Stomach (tissue), 4 donors: Measurements from ENCODE around the gene NOTCH3.

Source experiments
- POLR2A ChIP-seq, 4 donors: fragments of 450-650 bp; IDR thresholded peaks; one replicate each; pipeline ENCODE4 v1.6.1; 2016; ENCODE audit warnings: antibody characterized with exemption in 4 of 4, control low read depth in 2 of 4, mild to moderate bottlenecking in 1 of 4, moderate library complexity in 1 of 4
- TF ChIP-seq, protein P1 (sequence below), 7 experiments: fragments of 450-650 bp in 4 of 7; fragments of 200-600 bp in 3 of 7; sonication (generic) in 3 of 7; IDR thresholded peaks; one replicate each; pipeline ENCODE4 v1.5.1; 2016 to 2019; ENCODE audit warnings: antibody characterized with exemption in 7 of 7, control low read depth in 2 of 7, mild to moderate bottlenecking in 1 of 7

DNA sequence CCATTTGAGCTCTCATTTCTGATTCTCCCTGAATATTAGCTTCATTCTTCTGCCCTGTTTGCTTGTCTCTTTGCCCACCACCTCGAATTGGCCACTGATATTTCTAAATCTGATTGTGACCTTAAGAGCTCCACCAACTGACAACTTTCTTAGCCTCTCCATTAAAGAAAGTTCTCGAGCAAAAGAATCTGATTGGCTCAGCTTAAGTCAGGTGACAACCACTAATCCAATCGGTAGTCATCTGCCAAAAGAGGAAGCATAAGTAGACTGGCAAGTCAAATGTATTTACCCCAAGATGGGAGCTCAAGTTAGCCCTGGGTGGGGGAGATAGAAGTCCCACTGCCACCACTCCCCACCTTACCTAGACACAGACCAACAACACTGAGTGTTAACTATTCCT, 41.5 kb downstream of the NOTCH3 start:
- TF ChIP-seq, protein P1, sequence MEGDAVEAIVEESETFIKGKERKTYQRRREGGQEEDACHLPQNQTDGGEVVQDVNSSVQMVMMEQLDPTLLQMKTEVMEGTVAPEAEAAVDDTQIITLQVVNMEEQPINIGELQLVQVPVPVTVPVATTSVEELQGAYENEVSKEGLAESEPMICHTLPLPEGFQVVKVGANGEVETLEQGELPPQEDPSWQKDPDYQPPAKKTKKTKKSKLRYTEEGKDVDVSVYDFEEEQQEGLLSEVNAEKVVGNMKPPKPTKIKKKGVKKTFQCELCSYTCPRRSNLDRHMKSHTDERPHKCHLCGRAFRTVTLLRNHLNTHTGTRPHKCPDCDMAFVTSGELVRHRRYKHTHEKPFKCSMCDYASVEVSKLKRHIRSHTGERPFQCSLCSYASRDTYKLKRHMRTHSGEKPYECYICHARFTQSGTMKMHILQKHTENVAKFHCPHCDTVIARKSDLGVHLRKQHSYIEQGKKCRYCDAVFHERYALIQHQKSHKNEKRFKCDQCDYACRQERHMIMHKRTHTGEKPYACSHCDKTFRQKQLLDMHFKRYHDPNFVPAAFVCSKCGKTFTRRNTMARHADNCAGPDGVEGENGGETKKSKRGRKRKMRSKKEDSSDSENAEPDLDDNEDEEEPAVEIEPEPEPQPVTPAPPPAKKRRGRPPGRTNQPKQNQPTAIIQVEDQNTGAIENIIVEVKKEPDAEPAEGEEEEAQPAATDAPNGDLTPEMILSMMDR (IDR thresholded peaks at IDR 0.05) = no peak
- no peak for TF ChIP-seq POLR2A (IDR thresholded peaks at IDR 0.05)
